Panc1 (cell line): Measurements from ENCODE around the gene PPM1L. TPM values are rescaled to one million over a fixed set of nuclear protein-coding genes. Genes with fewer than 3 reads are reported as not detected.

Experiments used
- ATAC-seq: fragments of 200-7000 bp; cut with Tn5 transposase; 2 replicates; pipeline ENCODE4 v1.9.1; 2020; ENCODE audit warnings: mild to moderate bottlenecking, moderate library complexity
- BruUV-seq: library from RNA; stranded (reverse); fragments of 400-500 nt; replicated peaks from 2 replicates; lab custom pipeline; 2021; lab: Mats Ljungman, UMichigan
- CTCF ChIA-PET: fragments of 300-600 bp; sonication (Branson Sonifier 250); formaldehyde crosslinking; loops from one replicate; lab custom pipeline; 2022; ENCODE audit warnings: antibody characterized with exemption; lab: Charles Lee
- POLR2A ChIA-PET: fragments of 300-600 bp; sonication (Branson Sonifier 250); formaldehyde crosslinking; loops from one replicate; lab custom pipeline; 2022; ENCODE audit warnings: antibody characterized with exemption; lab: Charles Lee
- DNase-seq: peaks from one replicate; pipeline ENCODE4 v3.0.0-alpha.2; 2010; ENCODE audit warnings: low read depth, low spot score
- H3K27ac ChIP-seq: 2 replicates; pipeline ENCODE4 v1.5.1; 2011; ENCODE audit warnings: mild to moderate bottlenecking, low read length, inconsistent platforms
- H3K27me3 ChIP-seq: fragments of 200-500 bp; sonication (Bioruptor generic); 2 replicates; pipeline ENCODE4 v1.6.0; 2014; ENCODE audit warnings: low read length, inconsistent platforms; ENCODE audit not compliant: control insufficient read depth, insufficient read depth
- H3K36me3 ChIP-seq: fragments of 200-500 bp; sonication (Bioruptor generic); 2 replicates; pipeline ENCODE4 v1.5.1; 2014; ENCODE audit warnings: inconsistent platforms, mild to moderate bottlenecking, low read length, moderate library complexity; ENCODE audit not compliant: control insufficient read depth, insufficient read depth
- H3K4me1 ChIP-seq: 2 replicates; pipeline ENCODE4 v1.5.1; 2011; ENCODE audit warnings: inconsistent platforms, mild to moderate bottlenecking, low read length, moderate library complexity; ENCODE audit not compliant: control insufficient read depth, insufficient read depth
- H3K4me3 ChIP-seq, 2 experiments: 2 replicates each; pipeline ENCODE4 v1.5.1; 2011 to 2012; ENCODE audit warnings: low read depth in 2 of 2, low read length in 2 of 2, mild to moderate bottlenecking in 2 of 2, inconsistent platforms in 1 of 2, moderate library complexity in 1 of 2
- H3K9me3 ChIP-seq: fragments of 200-500 bp; sonication (Bioruptor generic); 2 replicates; pipeline ENCODE4 v1.5.1; 2014; ENCODE audit warnings: low read depth, mild to moderate bottlenecking, inconsistent platforms, low read length, moderate library complexity; ENCODE audit not compliant: control insufficient read depth, insufficient read depth
- CTCF ChIP-seq: fragments of 450-650 bp; IDR thresholded peaks from 2 replicates; pipeline ENCODE4 v1.5.1; 2017; ENCODE audit warnings: mild to moderate bottlenecking
- POLR2AphosphoS5 ChIP-seq: IDR thresholded peaks from 2 replicates; pipeline ENCODE4 v1.6.1; 2012; ENCODE audit warnings: mild to moderate bottlenecking, low read depth, low read length, moderate library complexity
- REST ChIP-seq, 2 experiments: IDR thresholded peaks; 2 replicates each; pipeline ENCODE4 v1.6.1; 2011 to 2012; ENCODE audit warnings: low read depth in 2 of 2, control low read depth in 1 of 2, low read length in 1 of 2, mild to moderate bottlenecking in 1 of 2, moderate library complexity in 1 of 2; ENCODE audit not compliant: insufficient read depth in 1 of 2
- SIN3A ChIP-seq: IDR thresholded peaks from 2 replicates; pipeline ENCODE4 v1.6.1; 2012; ENCODE audit warnings: low read depth, mild to moderate bottlenecking, low read length, moderate library complexity, borderline replicate concordance; ENCODE audit not compliant: insufficient read depth
- TCF7L2 ChIP-seq: IDR thresholded peaks from 2 replicates; pipeline ENCODE4 v1.6.1; 2011; ENCODE audit warnings: mild to moderate bottlenecking, low read depth, low read length, inconsistent platforms
- in situ Hi-C: cut with HindIII; loops from 2 replicates; pipeline ENCODE4 v1.10.0; 2016; ENCODE audit warnings: low sequenced_read_pairs, low pct_unique_long_range_greater_than_20kb
- intact Hi-C: fragments of 100-400 bp; cut with micrococcal nuclease; formaldehyde crosslinking; loops from one replicate; pipeline ENCODE4 v1.10.0; 2022; ENCODE audit not compliant: unreplicated experiment
- total RNA-seq: library from RNA; stranded (reverse); gene quantifications from one replicate; pipeline ENCODE4 v1.2.1, GENCODE V29; 2021; ENCODE audit not compliant: unreplicated experiment

PPM1L gene
- total RNA-seq, 1 experiment from 2014 or later = 23.8 TPM

GRCh38 chr3:160841455-160841854 is 85.4 kb downstream of the PPM1L start:
- in situ Hi-C loops (no loop called here), intact Hi-C loops (no loop called here)
- ChIA-PET POLR2A (interaction anchor here (0.6 kb wide), 1 partner anchor 1949 kb away, joined by 3 read pairs; no protein-coding TSS in a partner anchor), CTCF (no interaction called here)
- H3K36me3 ChIP-seq = no peaks in the 10 kb centered on the region
- no TSS peak for BruUV-seq
- no peaks in the 10 kb centered on the region for H3K9me3 ChIP-seq
- no peak overlapping the region for H3K4me3 ChIP-seq
- H3K27ac ChIP-seq = no peak overlapping the region
- H3K4me1 ChIP-seq = no peaks in the 10 kb centered on the region
- no peaks in the 10 kb centered on the region for H3K27me3 ChIP-seq
- TF ChIP-seq POLR2AphosphoS5 (no peak), CTCF (no peak; the same call in 1 of the 2 replicates), TCF7L2 (no peak), REST (IDR thresholded peaks at IDR 0.05; ENCODE audit: insufficient read depth in 1 of 2, low read depth in 2 of 2, low read length in 1 of 2) (no peak), SIN3A (no peak)
- DNase-seq (no peak), ATAC-seq (no peak)

GRCh38 chr3:160842021-160843005 is 86.3 kb downstream of the PPM1L start:
- intact Hi-C loops = no loop called here

More at GRCh38 chr3:160842021-160843005, 86.3 kb downstream of the PPM1L start:
- ChIA-PET POLR2A (interaction anchor here (0.6 kb wide), 1 partner anchor 9 kb away, joined by 4 read pairs; no protein-coding TSS in a partner anchor), CTCF (no interaction called here)
- H3K36me3 ChIP-seq = no peaks in the 10 kb centered on the region
- in situ Hi-C loops = no loop called here
- no peak overlapping the region for H3K27ac ChIP-seq
- DNase-seq = no peak
- H3K9me3 ChIP-seq = no peaks in the 10 kb centered on the region
- H3K4me1 ChIP-seq = no peaks in the 10 kb centered on the region
- ATAC-seq = no peak
- no peak for TF ChIP-seq POLR2AphosphoS5
- no peak for TF ChIP-seq REST (IDR thresholded peaks at IDR 0.05; ENCODE audit: insufficient read depth in 1 of 2, low read depth in 2 of 2, low read length in 1 of 2)
- no peak for TF ChIP-seq SIN3A
- TF ChIP-seq CTCF = no peak
- no peak for TF ChIP-seq TCF7L2
- no peaks in the 10 kb centered on the region for H3K27me3 ChIP-seq
- BruUV-seq = no TSS peak
- H3K4me3 ChIP-seq = no peak overlapping the region
